ENCODE measurements around the gene CHAT. TPM values are rescaled to one million over a fixed set of nuclear protein-coding genes. Genes with fewer than 3 reads are reported as not detected.

CHAT gene
- total RNA-seq, 1 donor from 2014 or later: not detected

- H3K4me3 Mint-ChIP-seq: no peak overlapping the region
- H3K4me1 Mint-ChIP-seq: no peaks in the 10 kb centered on the region
- H3K9me3 Mint-ChIP-seq: peaks cover 12% of the 10 kb centered on the region
- H3K36me3 Mint-ChIP-seq: no peaks in the 10 kb centered on the region
- H3K27me3 Mint-ChIP-seq (ENCODE audit: low read depth): peaks cover 43% of the 10 kb centered on the region
- no peak for TF ChIP-seq CTCF (IDR thresholded peaks at IDR 0.05; ENCODE audit: unreplicated experiment)
- H3K27ac Mint-ChIP-seq: no peak overlapping the region
- no peak for DNase-seq (ENCODE audit: low spot score in 2 of 2, unreplicated experiment in 2 of 2)
Measured at GRCh38 chr10:49661140-49661856, 47.5 kb downstream of the CHAT start.

- Mint-ChIP-seq H3K4me1 (no peaks in the 10 kb centered on the region), H3K36me3 (no peaks in the 10 kb centered on the region), H3K4me3 (no peak overlapping the region), H3K9me3 (peaks cover 12% of the 10 kb centered on the region), H3K27ac (no peak overlapping the region), H3K27me3 (ENCODE audit: low read depth) (peaks cover 47% of the 10 kb centered on the region)
- no peak for TF ChIP-seq CTCF (IDR thresholded peaks at IDR 0.05; ENCODE audit: unreplicated experiment)
- DNase-seq (ENCODE audit: low spot score in 2 of 2, unreplicated experiment in 2 of 2): no peak
Measured at GRCh38 chr10:49662169-49662830, 48.5 kb downstream of the CHAT start.

GRCh38 chr10:49663596-49663995, 49.8 kb downstream of the CHAT start:
- peak in 1 of 2 experiments; percentile 9 for DNase-seq (ENCODE audit: low spot score in 2 of 2, unreplicated experiment in 2 of 2)
- H3K4me1 Mint-ChIP-seq: no peaks in the 10 kb centered on the region
- no peak overlapping the region for H3K27ac Mint-ChIP-seq
- no peak for TF ChIP-seq CTCF (IDR thresholded peaks at IDR 0.05; ENCODE audit: unreplicated experiment)
- peaks cover 12% of the 10 kb centered on the region for H3K9me3 Mint-ChIP-seq
- H3K4me3 Mint-ChIP-seq: no peak overlapping the region
- no peaks in the 10 kb centered on the region for H3K36me3 Mint-ChIP-seq
- H3K27me3 Mint-ChIP-seq (ENCODE audit: low read depth): peaks cover 58% of the 10 kb centered on the region

- H3K4me1 Mint-ChIP-seq: no peaks in the 10 kb centered on the region
- no peak overlapping the region for H3K27ac Mint-ChIP-seq
- H3K27me3 Mint-ChIP-seq (ENCODE audit: low read depth): peaks cover 64% of the 10 kb centered on the region
- no peaks in the 10 kb centered on the region for H3K36me3 Mint-ChIP-seq
- peaks cover 5% of the 10 kb centered on the region for H3K9me3 Mint-ChIP-seq
- H3K4me3 Mint-ChIP-seq: no peak overlapping the region
- DNase-seq (ENCODE audit: low spot score in 2 of 2, unreplicated experiment in 2 of 2): no peak
- no peak for TF ChIP-seq CTCF (IDR thresholded peaks at IDR 0.05; ENCODE audit: unreplicated experiment)
Measured at GRCh38 chr10:49664006-49664841, 50.4 kb downstream of the CHAT start.

- H3K4me3 Mint-ChIP-seq: no peak overlapping the region
- H3K9me3 Mint-ChIP-seq: peaks cover 1% of the 10 kb centered on the region
- no peak overlapping the region for H3K27ac Mint-ChIP-seq
- peaks cover 66% of the 10 kb centered on the region for H3K27me3 Mint-ChIP-seq (ENCODE audit: low read depth)
- no peak for TF ChIP-seq CTCF (IDR thresholded peaks at IDR 0.05; ENCODE audit: unreplicated experiment)
- peak in 1 of 2 experiments; percentile 24 for DNase-seq (ENCODE audit: low spot score in 2 of 2, unreplicated experiment in 2 of 2)
- H3K4me1 Mint-ChIP-seq: no peaks in the 10 kb centered on the region
- H3K36me3 Mint-ChIP-seq: no peaks in the 10 kb centered on the region
Measured at GRCh38 chr10:49664842-49665355, 51.1 kb downstream of the CHAT start.
